K562 (cell line): ENCODE results near the gene MTA1. TPM values are rescaled to one million over a fixed set of nuclear protein-coding genes. Genes with fewer than 3 reads are reported as not detected.

Experiments used
- ATAC-seq: fragments of 200-7000 bp; cut with Tn5 transposase; 3 replicates; pipeline ENCODE4 v1.9.1; 2020; ENCODE audit warnings: moderate library complexity
- BruUV-seq: library from RNA; stranded (reverse); fragments of 400-500 nt; replicated peaks from 2 replicates; lab custom pipeline; 2021; lab: Mats Ljungman, UMichigan
- CTCF ChIA-PET: fragments of 300-600 bp; formaldehyde crosslinking; extraction: SDS; loops from one replicate; lab custom pipeline; 2021; ENCODE audit warnings: low intra/inter-chr PET ratio; lab: Yijun Ruan, JAX
- POLR2A ChIA-PET: fragments of 300-600, 350-650 bp; sonication (Branson Sonifier 250); formaldehyde crosslinking; extraction: SDS; loops from one replicate; lab custom pipeline; 2021; ENCODE audit warnings: antibody characterized with exemption, inconsistent platforms; lab: Yijun Ruan, JAX
- DNase-seq, 4 experiments: peaks; one replicate each; pipeline versions ENCODE4 v3.0.0 to v3.0.0-alpha.2; 2011 to 2018; ENCODE audit warnings: low spot score in 3 of 4, mixed read lengths in 3 of 4; ENCODE audit errors: extremely low read depth in 1 of 4
- FAIRE-seq: peaks from 2 replicates; lab custom pipeline; 2011; peaks lifted over from hg19 to GRCh38; lab: Jason Lieb, UNC
- H2AFZ ChIP-seq: 2 replicates; pipeline ENCODE4 v1.6.0; 2011; ENCODE audit warnings: low read depth, low read length, control low read depth, inconsistent platforms
- H3K27ac ChIP-seq: fragments of 200-600 bp; 3 replicates; pipeline ENCODE4 v1.8.0; 2011; ENCODE audit warnings: low read depth, mild to moderate bottlenecking, control low read depth, inconsistent platforms, low read length, moderate library complexity, mixed read lengths; ENCODE audit errors: extremely low read depth
- H3K27me3 ChIP-seq, 2 experiments: fragments of 300-600 bp in 1 of 2; 2 replicates in 1 of 2; 3 replicates in 1 of 2; pipeline versions ENCODE4 v1.6.0 to v1.8.0; 2011; ENCODE audit warnings: inconsistent platforms in 2 of 2, low read length in 2 of 2, mild to moderate bottlenecking in 1 of 2, mixed read lengths in 1 of 2, moderate library complexity in 1 of 2; ENCODE audit not compliant: control insufficient read depth in 2 of 2, insufficient read depth in 2 of 2
- H3K36me3 ChIP-seq: fragments of 300-600 bp; 3 replicates; pipeline ENCODE4 v1.8.0; 2011; ENCODE audit warnings: mild to moderate bottlenecking, low read length, inconsistent platforms; ENCODE audit not compliant: control insufficient read depth, insufficient read depth
- H3K4me1 ChIP-seq, 2 experiments: fragments of 200-600 bp in 1 of 2; replicated peaks in 1 of 2; 2 replicates in 1 of 2; 3 replicates in 1 of 2; pipeline versions ENCODE4 v1.5.1 to v1.8.0; 2011; ENCODE audit warnings: inconsistent platforms in 2 of 2, low read length in 2 of 2, mild to moderate bottlenecking in 1 of 2, mixed read lengths in 1 of 2, moderate library complexity in 1 of 2; ENCODE audit not compliant: control insufficient read depth in 2 of 2, insufficient read depth in 2 of 2
- H3K4me2 ChIP-seq: 2 replicates; pipeline ENCODE4 v1.6.1; 2011; ENCODE audit warnings: low read length, control low read depth, inconsistent platforms, mixed read lengths; ENCODE audit not compliant: insufficient read depth
- H3K4me3 ChIP-seq: fragments of 200-600 bp; sonication (generic), shearing (Covaris generic); 2 replicates; pipeline ENCODE4 v1.5.1; 2016; ENCODE audit warnings: control low read depth, inconsistent platforms
- H3K79me2 ChIP-seq: fragments of 200-600 bp; 3 replicates; pipeline ENCODE4 v1.8.0; 2011; ENCODE audit warnings: low read length, inconsistent platforms; ENCODE audit not compliant: control insufficient read depth, insufficient read depth
- H3K9ac ChIP-seq, 2 experiments: 2 replicates each; pipeline versions ENCODE4 v1.6.0 to v1.6.1; 2011; ENCODE audit warnings: low read depth in 2 of 2, low read length in 2 of 2, control low read depth in 1 of 2, inconsistent platforms in 1 of 2, mild to moderate bottlenecking in 1 of 2, mixed read lengths in 1 of 2; ENCODE audit not compliant: insufficient read depth in 1 of 2
- H3K9me1 ChIP-seq: one replicate; pipeline ENCODE4 v1.6.0; 2011; ENCODE audit warnings: inconsistent platforms, mild to moderate bottlenecking, low read length, moderate library complexity; ENCODE audit not compliant: control insufficient read depth, insufficient read depth
- H3K9me3 ChIP-seq: replicated peaks from 2 replicates; pipeline ENCODE4 v1.5.1; 2011; ENCODE audit warnings: low read depth, low read length, inconsistent platforms; ENCODE audit not compliant: control insufficient read depth, insufficient read depth
- H4K20me1 ChIP-seq: replicated peaks from 2 replicates; pipeline ENCODE4 v1.6.1; 2011; ENCODE audit warnings: low read length, inconsistent platforms, mixed read lengths; ENCODE audit not compliant: control insufficient read depth, insufficient read depth
- ILF3 ChIP-seq: fragments of 450-650 bp; IDR thresholded peaks from 2 replicates; pipeline ENCODE4 v1.6.1; 2018; ENCODE audit warnings: antibody characterized with exemption, mild to moderate bottlenecking, moderate library complexity, borderline replicate concordance
- ZFP1 ChIP-seq: fragments of 450-650 bp; formaldehyde crosslinking; IDR thresholded peaks from 2 replicates; pipeline ENCODE4 v1.4.0; 2020; ENCODE audit warnings: mild to moderate bottlenecking, mixed read lengths
- WGBS: fragments of 100-300 bp; shearing (Covaris generic); methylation state at CpG from one replicate; pipeline ENCODE4 v1.1.6; 2016; ENCODE audit warnings: low coverage, mixed read lengths; ENCODE audit not compliant: insufficient coverage; ENCODE audit errors: missing lambda C conversion rate; 5-methylcytosine and 5-hydroxymethylcytosine counted together
- in situ Hi-C: fragments of 300-500 bp; cut with MboI; formaldehyde crosslinking; loops from 4 replicates; pipeline ENCODE4 v1.15.0; 2018; ENCODE audit warnings: inconsistent platforms, mixed read lengths
- intact Hi-C: fragments of 100-400 bp; cut with micrococcal nuclease; formaldehyde crosslinking; loops from 2 replicates; pipeline ENCODE4 v1.14.2; 2022
- polyA plus RNA-seq, 8 experiments: library from polyadenylated mRNA; depleted of rRNA in 4 of 8; stranded (reverse) in 5 of 8; unstranded in 3 of 8; fragments of >200 nt; fragmentation: Nextera tagmentation in 2 of 8; fragmentation: Illumina TruSeq in 1 of 8; extraction: Ambion mirVana in 2 of 8; extraction: Trizol in 1 of 8; gene quantifications; 2 replicates each; pipeline versions ENCODE4 v1.2.1 to v1.2.3, GENCODE V29; 2011 to 2014; ENCODE audit warnings: inconsistent platforms in 1 of 8, missing spikeins in 1 of 8
- total RNA-seq, 7 experiments: library from RNA; depleted of rRNA in 6 of 7; stranded (reverse); fragments of >200 nt in 6 of 7; fragmentation: Illumina TruSeq in 2 of 7; extraction: Trizol in 2 of 7; gene quantifications; 2 replicates each; pipeline versions ENCODE4 v1.2.1 to v1.2.3, GENCODE V29; 2011 to 2021; ENCODE audit warnings: low replicate concordance in 1 of 7

MTA1 gene
- total and polyA plus RNA-seq, 9 of the 15 experiments (the other 6 are each of a cell fraction or from before 2014, with no cell fraction given) = 0.13 to 118 (median 32.3) TPM

GRCh38 chr14:105422695-105423487 lies 3.3 kb downstream of the MTA1 start:
- in situ Hi-C loops = no loop called here
- no peaks in the 10 kb centered on the region for H4K20me1 ChIP-seq
- no peak overlapping the region; the same call in 2 of the 3 replicates for H3K27ac ChIP-seq
- peaks cover 11 to 68% of the 10 kb centered on the region in 2 experiments; a peak in 4 of 5 replicates for H3K4me1 ChIP-seq
- FAIRE-seq (no peak), DNase-seq (no peak), ATAC-seq (no peak)
- BruUV-seq = TSS peak; percentile 30
- ChIA-PET CTCF (interaction anchor here (0.6 kb wide), 1 partner anchor 9 kb away, joined by 3 read pairs; no protein-coding TSS in a partner anchor), POLR2A (interaction anchor here (0.7 to 1.6 kb wide), 2 partner anchors 13 to 19 kb away, joined by 3 to 4 read pairs; no protein-coding TSS in a partner anchor)
- 83% methylated on average over 15 of the region's 21 CpGs for WGBS
- peaks cover 79% of the 10 kb centered on the region for H3K79me2 ChIP-seq
- no peak overlapping the region for H3K4me2 ChIP-seq
- peaks cover 6% of the 10 kb centered on the region for H3K9me1 ChIP-seq
- intact Hi-C loops = no loop called here
- no peaks in the 10 kb centered on the region; the same call in 1 of the 2 replicates for H3K9me3 ChIP-seq
- H2AFZ ChIP-seq = no peak overlapping the region
- TF ChIP-seq ZFP1 (CRISPR knock-in tag) (no peak), ILF3 (no peak)
- peaks cover 52% of the 10 kb centered on the region; the same call in 2 of the 3 replicates for H3K36me3 ChIP-seq
- peak overlapping the region in 1 of 2 experiments; percentile 55; a peak in 1 of 4 replicates for H3K9ac ChIP-seq
- no peak overlapping the region for H3K4me3 ChIP-seq
- H3K27me3 ChIP-seq = no peaks in the 10 kb centered on the region
